Measurements from ENCODE around the gene RHBDD1.

GRCh38 chr2:226892729-226893128, 56.9 kb downstream of the RHBDD1 start:
- no peak for TF ChIP-seq CTCF (IDR thresholded peaks at IDR 0.05)
- no peak for TF ChIP-seq POLR2A (IDR thresholded peaks at IDR 0.05)

Data from breast epithelium (tissue), 3 donors.